GM23248 (cell line): ENCODE measurements around the gene SRF. TPM values are rescaled to one million over a fixed set of nuclear protein-coding genes. Genes with fewer than 3 reads are reported as not detected.

Experiments used
- DNase-seq: peaks from one replicate; pipeline ENCODE4 v3.0.0-alpha.2; 2015
- H2AFZ ChIP-seq: fragments of 200-600 bp; sonication (generic); 2 replicates; pipeline ENCODE4 v1.6.1; 2016; ENCODE audit warnings: antibody characterized with exemption
- H3F3A ChIP-seq: fragments of 200-600 bp; sonication (generic); 2 replicates; pipeline ENCODE4 v1.6.1; 2016; ENCODE audit warnings: mild to moderate bottlenecking, antibody characterized with exemption, mixed run types; ENCODE audit not compliant: insufficient read depth
- H3K27ac ChIP-seq: fragments of 200-600 bp; sonication (generic); 2 replicates; pipeline ENCODE4 v1.5.1; 2016; ENCODE audit warnings: mild to moderate bottlenecking
- H3K27me3 ChIP-seq: fragments of 200-600 bp; sonication (generic); replicated peaks from 2 replicates; pipeline ENCODE4 v1.6.1; 2016; ENCODE audit warnings: mild to moderate bottlenecking; ENCODE audit not compliant: insufficient read depth
- H3K36me3 ChIP-seq: fragments of 200-600 bp; sonication (generic); 2 replicates; pipeline ENCODE4 v1.6.1; 2016; ENCODE audit warnings: low read depth, mild to moderate bottlenecking
- H3K4me1 ChIP-seq: fragments of 200-600 bp; sonication (generic); 2 replicates; pipeline ENCODE4 v1.6.1; 2016; ENCODE audit warnings: mild to moderate bottlenecking; ENCODE audit not compliant: insufficient read depth
- H3K4me2 ChIP-seq: fragments of 200-600 bp; sonication (generic); one replicate; pipeline ENCODE4 v1.6.1; 2016; ENCODE audit warnings: mild to moderate bottlenecking; ENCODE audit not compliant: unreplicated experiment
- H3K4me3 ChIP-seq: fragments of 200-600 bp; sonication (generic); 2 replicates; pipeline ENCODE4 v1.5.1; 2016; ENCODE audit warnings: mild to moderate bottlenecking
- H3K79me2 ChIP-seq: fragments of 200-600 bp; sonication (generic); 2 replicates; pipeline ENCODE4 v1.6.1; 2016; ENCODE audit warnings: mild to moderate bottlenecking; ENCODE audit not compliant: insufficient read depth
- H3K9ac ChIP-seq: fragments of 200-600 bp; sonication (generic); 2 replicates; pipeline ENCODE4 v1.6.1; 2016; ENCODE audit warnings: mild to moderate bottlenecking
- H3K9me2 ChIP-seq: fragments of 200-600 bp; sonication (generic); 2 replicates; pipeline ENCODE4 v1.6.1; 2016; ENCODE audit warnings: mixed run types, mild to moderate bottlenecking, moderate library complexity; ENCODE audit not compliant: insufficient read depth
- H3K9me3 ChIP-seq: fragments of 200-600 bp; sonication (generic); one replicate; pipeline ENCODE4 v1.6.1; 2017; ENCODE audit warnings: low read depth
- H4K20me1 ChIP-seq: fragments of 200-600 bp; sonication (generic); 2 replicates; pipeline ENCODE4 v1.6.0; 2016; ENCODE audit not compliant: insufficient read depth
- EZH2 ChIP-seq: fragments of 200-600 bp; sonication (generic); IDR thresholded peaks from 2 replicates; pipeline ENCODE4 v1.6.1; 2018; ENCODE audit warnings: antibody characterized with exemption, mild to moderate bottlenecking; ENCODE audit not compliant: insufficient read depth, poor library complexity, severe bottlenecking
- EZH2phosphoT487 ChIP-seq: fragments of 200-600 bp; sonication (generic); IDR thresholded peaks from 2 replicates; pipeline ENCODE4 v1.6.1; 2018; ENCODE audit warnings: antibody characterized with exemption, moderate library complexity, mild to moderate bottlenecking, low read depth; ENCODE audit not compliant: insufficient read depth
- WGBS, 2 experiments: methylation state at CpG; one replicate each; pipeline ENCODE4 v1.1.6; 2015 to 2017; ENCODE audit warnings: low lambda C conversion rate in 2 of 2, low coverage in 1 of 2; ENCODE audit errors: missing lambda C conversion rate in 2 of 2; 5-methylcytosine and 5-hydroxymethylcytosine counted together
- in situ Hi-C: fragments of 300-500 bp; cut with MboI; formaldehyde crosslinking; loops from 2 replicates; pipeline ENCODE4 v1.15.0; 2020
- polyA plus RNA-seq: library from polyadenylated mRNA; unstranded; fragments of >200 nt; fragmentation: Nextera tagmentation; extraction: Ambion mirVana; gene quantifications from 2 replicates; pipeline ENCODE4 v1.2.1, GENCODE V29; 2016
- total RNA-seq: library from RNA; depleted of rRNA; stranded (reverse); fragments of >200 nt; shearing (Covaris generic); gene quantifications from 2 replicates; pipeline ENCODE4 v1.2.3, GENCODE V29; 2014; rRNA removed

The SRF gene
- total and polyA plus RNA-seq, 2 experiments from 2014 or later: 3.3 to 29.6 TPM

GRCh38 chr6:43231053-43231452 lies 60.0 kb downstream of the SRF start:
- no peak overlapping the region for H3K4me2 ChIP-seq
- H3K9me2 ChIP-seq: no peaks in the 10 kb centered on the region
- H3K36me3 ChIP-seq: no peaks in the 10 kb centered on the region
- peaks cover 4% of the 10 kb centered on the region; the same call in 1 of the 2 replicates for H3K4me1 ChIP-seq
- no peak overlapping the region for H3K9ac ChIP-seq
- in situ Hi-C loops: no loop called here
- H4K20me1 ChIP-seq: no peaks in the 10 kb centered on the region
- TF ChIP-seq EZH2phosphoT487 (no peak), EZH2 (no peak)
- H3K9me3 ChIP-seq: no peaks in the 10 kb centered on the region
- H3K4me3 ChIP-seq: no peak overlapping the region
- no peak overlapping the region for H3K27ac ChIP-seq
- H3K79me2 ChIP-seq: peaks cover 6% of the 10 kb centered on the region; the same call in 1 of the 2 replicates
- peaks cover 19% of the 10 kb centered on the region for H3K27me3 ChIP-seq
- WGBS, 2 experiments: 80% methylated on average over 4 of the region's 4 CpGs
- H3F3A ChIP-seq: no peaks in the 10 kb centered on the region
- DNase-seq: no peak
- H2AFZ ChIP-seq: no peak overlapping the region

Other genes starting within 250 kb of the SRF start
- gene CNPY3, start 241.8 kb upstream of the SRF start, total RNA-seq: 41.4 and 45.1 TPM in 2 replicates
- 58.6 and 63.6 TPM in 2 replicates for gene CNPY3, start 241.8 kb upstream of the SRF start, polyA plus RNA-seq
- gene GNMT, start 210.5 kb upstream of the SRF start, total RNA-seq: not detected in 2 replicates
- not detected in 2 replicates for gene GNMT, start 210.5 kb upstream of the SRF start, polyA plus RNA-seq
- gene PEX6, start 192.1 kb upstream of the SRF start, total RNA-seq: 44.2 and 51.1 TPM in 2 replicates
- 12.5 and 12.7 TPM in 2 replicates for gene PEX6, start 192.1 kb upstream of the SRF start, polyA plus RNA-seq
- gene PPP2R5D, start 186.7 kb upstream of the SRF start, total RNA-seq: 39.1 and 42.7 TPM in 2 replicates
- gene PPP2R5D, start 186.7 kb upstream of the SRF start, polyA plus RNA-seq: 40.7 and 41.4 TPM in 2 replicates
- 83.1 and 100 TPM in 2 replicates for gene MEA1, start 157.3 kb upstream of the SRF start, total RNA-seq
- gene MEA1, start 157.3 kb upstream of the SRF start, polyA plus RNA-seq: 171 and 175 TPM in 2 replicates
- 124 and 129 TPM in 2 replicates for gene KLHDC3, start 157.0 kb upstream of the SRF start, total RNA-seq
- 94.3 and 95.4 TPM in 2 replicates for gene KLHDC3, start 157.0 kb upstream of the SRF start, polyA plus RNA-seq
- 45.0 and 58.3 TPM in 2 replicates for gene RRP36, start 149.6 kb upstream of the SRF start, total RNA-seq
- 71.6 and 74.3 TPM in 2 replicates for gene RRP36, start 149.6 kb upstream of the SRF start, polyA plus RNA-seq
- gene CUL7, start 117.4 kb upstream of the SRF start, total RNA-seq: 50.1 and 54.1 TPM in 2 replicates
- 21.8 and 23.7 TPM in 2 replicates for gene CUL7, start 117.4 kb upstream of the SRF start, polyA plus RNA-seq
- gene MRPL2, start 111.8 kb upstream of the SRF start, total RNA-seq: 18.5 and 19.7 TPM in 2 replicates
- 71.9 and 78.0 TPM in 2 replicates for gene MRPL2, start 111.8 kb upstream of the SRF start, polyA plus RNA-seq
- 15.0 and 32.2 TPM in 2 replicates for gene KLC4, start 111.6 kb upstream of the SRF start, total RNA-seq
- gene KLC4, start 111.6 kb upstream of the SRF start, polyA plus RNA-seq: 10.4 and 10.7 TPM in 2 replicates
- gene PTK7, start 95.0 kb upstream of the SRF start, total RNA-seq: 146 and 162 TPM in 2 replicates
- 110 and 113 TPM in 2 replicates for gene PTK7, start 95.0 kb upstream of the SRF start, polyA plus RNA-seq
- 15.0 and 26.1 TPM in 2 replicates for gene CUL9, start 10.9 kb downstream of the SRF start, total RNA-seq
- gene CUL9, start 10.9 kb downstream of the SRF start, polyA plus RNA-seq: 8.5 and 8.6 TPM in 2 replicates
- 61.2 and 94.8 TPM in 2 replicates for gene DNPH1, start 58.2 kb downstream of the SRF start, total RNA-seq
- 90.2 and 93.6 TPM in 2 replicates for gene DNPH1, start 58.2 kb downstream of the SRF start, polyA plus RNA-seq
- not detected in 2 replicates for gene TTBK1, start 72.2 kb downstream of the SRF start, total RNA-seq
- gene TTBK1, start 72.2 kb downstream of the SRF start, polyA plus RNA-seq: not detected in 2 replicates
- not detected in 2 replicates for gene SLC22A7, start 127.0 kb downstream of the SRF start, total RNA-seq
- not detected in 2 replicates for gene SLC22A7, start 127.0 kb downstream of the SRF start, polyA plus RNA-seq
- not detected in 2 replicates for gene CRIP3, start 137.6 kb downstream of the SRF start, total RNA-seq
- 0.39 TPM in 1 of 2 replicates, not detected in the other for gene CRIP3, start 137.6 kb downstream of the SRF start, polyA plus RNA-seq
- gene ZNF318, start 198.4 kb downstream of the SRF start, total RNA-seq: 10.7 TPM in 2 replicates
- 4.1 and 4.6 TPM in 2 replicates for gene ZNF318, start 198.4 kb downstream of the SRF start, polyA plus RNA-seq